ENCODE results near the gene AJM1.

- TF ChIP-seq, protein P1, sequence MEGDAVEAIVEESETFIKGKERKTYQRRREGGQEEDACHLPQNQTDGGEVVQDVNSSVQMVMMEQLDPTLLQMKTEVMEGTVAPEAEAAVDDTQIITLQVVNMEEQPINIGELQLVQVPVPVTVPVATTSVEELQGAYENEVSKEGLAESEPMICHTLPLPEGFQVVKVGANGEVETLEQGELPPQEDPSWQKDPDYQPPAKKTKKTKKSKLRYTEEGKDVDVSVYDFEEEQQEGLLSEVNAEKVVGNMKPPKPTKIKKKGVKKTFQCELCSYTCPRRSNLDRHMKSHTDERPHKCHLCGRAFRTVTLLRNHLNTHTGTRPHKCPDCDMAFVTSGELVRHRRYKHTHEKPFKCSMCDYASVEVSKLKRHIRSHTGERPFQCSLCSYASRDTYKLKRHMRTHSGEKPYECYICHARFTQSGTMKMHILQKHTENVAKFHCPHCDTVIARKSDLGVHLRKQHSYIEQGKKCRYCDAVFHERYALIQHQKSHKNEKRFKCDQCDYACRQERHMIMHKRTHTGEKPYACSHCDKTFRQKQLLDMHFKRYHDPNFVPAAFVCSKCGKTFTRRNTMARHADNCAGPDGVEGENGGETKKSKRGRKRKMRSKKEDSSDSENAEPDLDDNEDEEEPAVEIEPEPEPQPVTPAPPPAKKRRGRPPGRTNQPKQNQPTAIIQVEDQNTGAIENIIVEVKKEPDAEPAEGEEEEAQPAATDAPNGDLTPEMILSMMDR (IDR thresholded peaks at IDR 0.05): no peak
- no peak for TF ChIP-seq POLR2A (IDR thresholded peaks at IDR 0.05)
Observed at GRCh38 chr9:136840877-136841645, 1.2 kb upstream of the AJM1 start.
